ENCODE results near the gene CEP89.
"Not testable (repeated sequence)": the region's sequence is repeated elsewhere in the genome, so short reads cannot be mapped to it uniquely, and the experiment has no call there.

Gene CEP89

DNA sequence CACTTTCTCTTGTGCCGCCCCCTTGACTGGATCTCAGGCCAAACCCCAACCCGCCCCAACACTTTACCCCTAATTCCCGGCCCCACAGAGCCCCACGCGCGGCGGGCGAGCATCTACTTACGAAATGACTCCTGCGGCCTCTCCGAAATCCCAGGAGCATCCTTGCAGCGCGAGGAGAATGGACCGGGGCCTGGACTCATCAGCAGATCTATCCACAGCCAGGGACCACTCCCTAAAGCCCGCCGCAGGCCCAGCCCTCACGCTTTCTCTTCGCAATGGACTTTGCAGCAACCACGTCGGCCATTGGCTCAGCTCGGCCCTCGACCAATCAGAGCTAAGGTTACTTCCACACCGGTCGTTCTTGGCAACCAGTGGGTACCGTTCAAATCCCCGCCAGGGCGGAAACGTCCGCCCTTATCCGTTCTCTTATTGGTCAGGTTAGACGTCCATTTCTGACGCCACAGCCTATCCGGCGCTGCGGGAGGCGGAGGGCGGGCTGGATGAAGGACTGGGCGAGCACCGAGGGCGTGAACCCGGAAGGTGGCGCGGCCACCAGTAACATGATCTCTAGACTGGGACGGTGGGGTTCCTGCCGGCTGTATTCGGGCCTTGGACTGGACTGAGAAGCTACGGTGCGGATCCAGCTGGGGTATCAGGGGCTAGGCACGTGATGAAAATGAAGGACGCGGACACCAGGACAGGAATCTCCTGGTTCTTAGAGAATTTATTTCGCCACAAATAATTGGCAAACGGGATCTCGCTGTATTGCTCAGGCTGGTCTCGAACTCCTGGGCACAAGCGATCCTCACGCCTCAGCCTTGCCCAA, at the start of gene CEP89, which contains the start of gene FAAP24:
Gene CEP89 (minus strand): TSS at position 244 of the 826 bp plus-strand sequence. CDS start 84 bp downstream, at position 160.
Gene FAAP24 (plus strand): TSS at position 528 of the 826 bp plus-strand sequence. CDS start 955 bp downstream, outside the sequence.
- peak; percentile 94 for DNase-seq (ENCODE audit: low read depth, low spot score)

DNA sequence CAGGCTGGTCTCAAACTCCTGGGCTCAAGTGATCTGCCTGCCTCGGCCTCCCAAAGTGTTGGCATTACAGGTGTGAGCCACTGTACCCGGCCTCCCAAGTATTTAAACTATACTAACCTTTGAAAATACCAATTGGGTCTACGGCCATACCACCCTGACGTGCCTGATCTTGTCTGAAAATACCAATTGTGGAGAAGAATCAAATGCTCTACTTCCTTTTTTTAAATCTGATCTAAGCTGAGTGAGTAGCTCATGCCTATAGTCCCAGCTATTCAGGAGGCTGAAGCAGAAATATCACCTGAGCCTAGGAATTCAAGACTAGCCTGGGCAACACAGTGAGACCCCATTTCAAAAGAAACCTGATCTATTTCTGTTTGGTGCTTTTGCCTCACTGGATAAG, 39.1 kb upstream of the CEP89 start:
- DNase-seq (ENCODE audit: low read depth, low spot score) = not testable (repeated sequence)

- DNase-seq (ENCODE audit: low read depth, low spot score) = no peak
These were observed 37.0 kb upstream of the CEP89 start for GRCh38 chr19:33008738-33009137.

GRCh38 chr19:33005440-33005839, 33.7 kb upstream of the CEP89 start:
- no peak for DNase-seq (ENCODE audit: low read depth, low spot score)

- DNase-seq (ENCODE audit: low read depth, low spot score) = not testable (repeated sequence)
These were observed 31.8 kb upstream of the CEP89 start for GRCh38 chr19:33003424-33004024.

- not testable (repeated sequence) for DNase-seq (ENCODE audit: low read depth, low spot score)
These were observed 30.5 kb upstream of the CEP89 start for GRCh38 chr19:33002126-33002865.

DNA sequence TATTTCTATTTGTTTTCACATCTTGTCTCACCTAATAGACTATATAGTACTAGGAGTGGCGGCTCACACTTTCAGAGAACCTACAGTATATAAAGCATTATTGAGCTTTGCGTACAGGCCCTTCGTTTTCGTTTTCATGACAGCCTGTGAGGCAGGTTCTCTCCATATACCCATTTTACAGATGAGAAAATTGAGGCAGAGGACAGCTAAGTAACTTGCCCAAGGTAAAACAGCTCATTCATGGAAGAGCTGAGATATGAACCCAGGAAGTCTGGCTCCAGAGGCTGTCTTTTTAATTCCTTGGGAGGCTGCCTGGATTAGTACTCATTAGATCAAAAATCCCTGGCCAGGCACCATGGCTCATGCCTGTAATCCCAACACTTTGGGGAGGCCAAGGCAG, 29.2 kb upstream of the CEP89 start:
- no peak for DNase-seq (ENCODE audit: low read depth, low spot score)

- DNase-seq (ENCODE audit: low read depth, low spot score) = no peak
These were observed 28.8 kb upstream of the CEP89 start for GRCh38 chr19:33000510-33000909.

DNA sequence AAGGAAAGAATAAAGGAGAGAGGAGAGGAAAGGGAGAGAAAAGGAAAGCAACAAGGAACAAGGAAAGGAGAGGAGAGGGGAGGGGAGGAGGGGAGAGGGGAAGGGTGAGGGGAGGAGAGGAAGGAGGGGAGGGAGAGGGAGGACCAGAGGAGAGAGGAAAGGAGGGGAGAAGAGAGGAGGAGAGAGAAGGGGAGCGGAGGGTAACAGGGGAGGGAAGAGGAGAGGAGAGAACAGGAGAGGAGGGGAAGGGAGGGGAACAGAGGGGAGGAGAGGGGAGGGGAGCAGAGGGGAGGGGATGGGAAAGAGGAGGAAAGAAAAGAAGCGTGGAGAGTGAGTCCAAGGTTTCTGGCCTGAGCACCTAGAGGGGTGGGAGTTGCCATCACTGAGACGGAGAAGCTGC, 27.0 kb upstream of the CEP89 start:
- no peak for DNase-seq (ENCODE audit: low read depth, low spot score)

GRCh38 chr19:32997716-32998355, 26.1 kb upstream of the CEP89 start:
- no peak for DNase-seq (ENCODE audit: low read depth, low spot score)

GRCh38 chr19:32997061-32997464, 25.3 kb upstream of the CEP89 start:
- DNase-seq (ENCODE audit: low read depth, low spot score) = not testable (repeated sequence)

GRCh38 chr19:32995966-32996365, 24.2 kb upstream of the CEP89 start:
- not testable (repeated sequence) for DNase-seq (ENCODE audit: low read depth, low spot score)

DNA sequence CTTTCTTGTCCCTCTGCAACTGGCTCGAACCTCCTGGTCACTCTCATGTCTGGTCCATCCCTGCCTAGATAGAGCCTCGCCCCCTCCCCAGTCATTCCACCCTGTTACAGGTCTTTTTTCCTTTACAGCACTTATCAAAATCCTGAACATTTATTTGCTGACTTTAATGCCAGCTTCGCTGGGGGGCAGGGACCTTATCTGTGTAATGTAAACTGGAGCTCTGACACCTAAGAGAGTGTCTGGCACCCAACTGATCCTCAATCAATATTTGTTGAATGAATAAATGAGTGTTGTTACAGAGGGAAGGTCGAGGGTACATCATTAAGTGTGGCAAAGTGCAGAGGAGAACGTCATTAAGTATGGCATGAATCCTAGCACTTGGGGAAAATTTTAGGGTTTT, 17.0 kb upstream of the CEP89 start:
- DNase-seq (ENCODE audit: low read depth, low spot score) = no peak

- not testable (repeated sequence) for DNase-seq (ENCODE audit: low read depth, low spot score)
These were observed 16.5 kb upstream of the CEP89 start for GRCh38 chr19:32988254-32988653.

GRCh38 chr19:32982488-32982887, 10.7 kb upstream of the CEP89 start:
- DNase-seq (ENCODE audit: low read depth, low spot score) = not testable (repeated sequence)

GRCh38 chr19:32979807-32980206, 8.0 kb upstream of the CEP89 start:
- not testable (repeated sequence) for DNase-seq (ENCODE audit: low read depth, low spot score)

DNA sequence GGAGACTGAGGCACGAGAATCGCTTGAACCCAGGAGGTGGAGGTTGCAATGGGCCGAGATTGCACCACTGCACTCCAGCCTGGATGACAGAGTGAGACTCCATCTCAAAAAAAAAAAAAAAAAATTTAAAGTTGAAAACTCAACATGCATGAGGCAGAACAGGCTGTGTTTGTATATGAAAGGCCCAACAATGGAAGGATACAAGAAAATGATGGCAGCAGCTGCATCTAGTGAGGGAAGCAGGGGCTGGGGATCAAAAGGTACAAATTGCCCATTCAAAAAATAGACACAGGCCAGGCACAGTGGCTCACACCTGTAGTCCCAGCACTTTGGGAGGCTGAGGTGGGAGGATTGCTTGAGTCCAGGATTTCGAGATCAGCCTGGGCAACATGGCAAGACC, 6.1 kb upstream of the CEP89 start:
- DNase-seq (ENCODE audit: low read depth, low spot score) = not testable (repeated sequence)

DNA sequence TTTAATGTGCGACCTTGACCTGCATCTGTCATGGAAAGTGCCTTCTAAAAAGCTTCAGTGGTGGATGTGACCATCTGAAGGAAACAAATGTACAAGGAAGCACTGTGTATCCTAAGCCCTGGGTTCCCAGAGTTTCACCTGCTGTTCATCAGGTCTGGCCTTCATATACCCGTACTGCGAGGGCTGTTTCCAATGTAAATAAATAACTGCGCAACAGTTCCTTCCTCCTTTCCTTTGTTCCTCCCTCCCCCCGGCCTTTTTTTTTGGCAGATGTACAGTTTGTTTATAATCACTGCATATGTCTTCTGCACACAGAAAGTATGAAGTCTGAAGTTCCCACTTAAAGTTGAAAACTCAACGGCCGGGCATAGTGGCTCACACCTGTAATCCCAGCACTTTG, 5.5 kb upstream of the CEP89 start:
- no peak for DNase-seq (ENCODE audit: low read depth, low spot score)

DNA sequence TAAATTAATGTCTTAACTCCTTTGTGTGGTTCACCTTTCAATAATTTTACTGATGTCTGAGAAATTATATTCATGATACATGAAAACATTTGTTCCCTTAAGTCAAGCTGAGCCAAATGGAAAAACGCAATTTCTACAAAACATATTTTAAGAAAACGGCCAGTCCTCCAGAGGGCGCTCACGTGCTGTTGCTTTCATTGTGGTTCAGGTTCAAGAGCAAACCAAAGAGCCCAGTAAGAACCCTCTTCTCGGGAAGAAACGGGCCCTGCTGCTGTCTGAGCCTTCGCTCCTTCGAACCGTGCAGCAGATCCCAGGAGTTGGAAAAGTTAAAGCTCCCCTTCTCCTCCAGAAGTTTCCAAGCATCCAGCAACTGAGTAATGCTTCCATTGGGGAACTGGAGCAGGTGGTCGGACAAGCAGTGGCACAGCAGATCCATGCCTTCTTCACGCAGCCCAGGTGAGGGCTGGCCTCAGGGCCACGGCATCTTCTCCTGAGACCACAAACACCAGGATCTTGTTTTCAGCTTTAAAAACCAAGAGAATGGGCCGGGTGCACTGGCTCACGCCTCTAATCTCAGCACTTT, 4.6 kb upstream of the CEP89 start:
- DNase-seq (ENCODE audit: low read depth, low spot score) = peak; percentile 25

DNA sequence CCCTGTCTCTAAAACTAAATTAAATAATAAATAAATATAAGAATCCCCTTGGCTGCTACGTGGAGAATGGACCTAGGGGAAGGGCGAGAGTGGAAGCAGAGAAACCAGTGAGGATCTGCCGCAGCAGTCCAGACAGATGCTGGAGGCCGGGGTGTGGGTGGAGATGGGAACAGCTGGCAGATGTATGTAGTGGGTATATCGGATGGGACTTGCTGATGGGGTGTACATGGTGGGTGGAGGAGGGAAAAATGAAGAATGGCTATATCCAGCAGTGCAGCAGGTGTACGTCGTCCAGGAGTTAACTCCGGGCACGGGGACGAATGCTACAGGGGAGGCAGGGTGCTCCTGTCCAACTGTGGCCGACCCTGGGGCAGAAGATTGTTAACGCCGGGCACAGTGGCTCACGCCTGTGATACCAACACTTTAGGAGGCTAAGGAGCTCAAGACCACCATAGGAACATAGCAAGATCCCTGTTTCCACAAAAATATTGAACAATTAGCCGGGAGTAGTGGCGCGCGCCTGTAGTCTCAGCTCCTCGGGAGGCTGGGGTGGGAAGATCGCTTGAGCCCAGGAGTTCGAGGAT, 654 bp downstream of the CEP89 start:
- no peak for DNase-seq (ENCODE audit: low read depth, low spot score)

DNA sequence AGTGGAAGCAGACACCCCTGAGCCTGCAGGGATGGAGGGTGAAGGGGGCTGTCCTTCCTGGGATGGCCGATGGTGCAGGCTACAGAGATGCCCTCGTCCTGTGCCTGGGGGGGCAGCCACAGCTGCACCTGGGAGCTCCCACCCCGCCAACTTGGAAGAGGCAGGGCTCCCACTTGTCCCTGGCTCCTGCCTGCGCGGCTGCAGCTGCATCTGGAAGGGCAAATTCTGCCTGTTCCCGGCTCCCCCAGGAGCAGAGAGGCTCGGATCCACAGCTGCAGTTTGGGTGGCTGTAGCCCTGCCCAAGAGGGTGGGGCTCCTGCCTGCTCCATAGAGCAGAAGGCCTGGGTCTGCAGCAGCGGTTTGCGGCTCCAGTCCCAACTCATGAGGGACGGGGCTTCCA, 2.2 kb downstream of the CEP89 start:
- no peak for DNase-seq (ENCODE audit: low read depth, low spot score)

Data from iPS DF 19.7 (cell line).